Natural killer cell (primary cell): ENCODE measurements around the gene GPRC6A. TPM values are rescaled to one million over a fixed set of nuclear protein-coding genes. Genes with fewer than 3 reads are reported as not detected.

Experiments used
- ATAC-seq, 3 donors: fragments of 150-1000 bp in 2 of 3; fragments of 200-7000 bp in 1 of 3; cut with Tn5 transposase; 1 replicate in 1 of 3; 2 replicates in 2 of 3; pipeline ENCODE4 v1.10.0; 2021; ENCODE audit warnings: mild to moderate bottlenecking in 2 of 3, moderate library complexity in 2 of 3
- DNase-seq, 2 donors: peaks; one replicate each; pipeline versions ENCODE4 v3.0.0 to v3.0.0-alpha.2; 2013 to 2021; ENCODE audit warnings: mixed read lengths in 1 of 2
- H3K27ac ChIP-seq: one replicate; pipeline ENCODE4 v1.5.1; 2013; ENCODE audit warnings: mild to moderate bottlenecking, low read length
- H3K27me3 ChIP-seq: one replicate; pipeline ENCODE4 v1.6.1; 2013; ENCODE audit warnings: low read length; ENCODE audit not compliant: control insufficient read depth, insufficient read depth
- H3K36me3 ChIP-seq: one replicate; pipeline ENCODE4 v1.6.1; 2013; ENCODE audit warnings: low read length; ENCODE audit not compliant: control insufficient read depth, insufficient read depth
- H3K4me1 ChIP-seq: one replicate; pipeline ENCODE4 v1.6.1; 2013; ENCODE audit warnings: low read length; ENCODE audit not compliant: control insufficient read depth, insufficient read depth
- H3K4me3 ChIP-seq: one replicate; pipeline ENCODE4 v1.5.1; 2013; ENCODE audit warnings: low read length
- H3K9me3 ChIP-seq: one replicate; pipeline ENCODE4 v1.6.1; 2013; ENCODE audit warnings: low read length; ENCODE audit not compliant: control insufficient read depth, insufficient read depth
- H3K27ac Mint-ChIP-seq, 2 donors: one replicate each; pipeline ENCODE4 v1.8.0; 2022; ENCODE audit warnings: mild to moderate bottlenecking in 2 of 2, mixed read lengths in 2 of 2, moderate library complexity in 1 of 2
- H3K27me3 Mint-ChIP-seq, 2 donors: one replicate each; pipeline ENCODE4 v1.8.0; 2022; ENCODE audit warnings: low read depth in 2 of 2, mixed read lengths in 2 of 2
- H3K36me3 Mint-ChIP-seq: one replicate; pipeline ENCODE4 v1.8.0; 2022; ENCODE audit warnings: mixed read lengths
- H3K4me1 Mint-ChIP-seq, 2 donors: one replicate each; pipeline ENCODE4 v1.8.0; 2022; ENCODE audit warnings: mixed read lengths in 2 of 2
- H3K4me3 Mint-ChIP-seq: one replicate; pipeline ENCODE4 v1.8.0; 2022; ENCODE audit warnings: mild to moderate bottlenecking, moderate library complexity, mixed read lengths
- H3K9me3 Mint-ChIP-seq, 2 donors: one replicate each; pipeline ENCODE4 v1.8.0; 2022; ENCODE audit warnings: mixed read lengths in 2 of 2
- CTCF ChIP-seq: fragments of 200-600 bp; IDR thresholded peaks from one replicate; pipeline ENCODE4 v1.8.0; 2022; ENCODE audit warnings: antibody characterized with exemption
- WGBS: methylation state at CpG from one replicate; pipeline ENCODE4 v1.1.7; 2013; ENCODE audit warnings: missing lambda C conversion rate; ENCODE audit not compliant: insufficient coverage; 5-methylcytosine and 5-hydroxymethylcytosine counted together
- intact Hi-C: fragments of 100-400 bp; cut with micrococcal nuclease; formaldehyde crosslinking; loops from one replicate; pipeline ENCODE4 v1.14.2; 2022
- total RNA-seq, 4 donors: library from RNA; stranded (reverse); fragments of 120-200 nt in 1 of 4; gene quantifications; one replicate each; pipeline versions ENCODE4 v1.2.3 to v1.2.4, GENCODE V29; 2013 to 2022

GPRC6A gene
- total RNA-seq, 3 donors from 2014 or later (not counting 1 experiment from before 2014, with no cell fraction given), result not detected

GRCh38 chr6:116764961-116765841 is 63.7 kb downstream of the GPRC6A start, which contains the start of gene FAM162B:
Gene FAM162B (minus strand): TSS chr6:116765719. CDS start chr6:116765576, 143 bp downstream.
- Mint-ChIP-seq H3K36me3 (no peaks in the 10 kb centered on the region), H3K27ac (no peak within 1 kb of the TSS), H3K4me1 (peaks cover 0 to 9% of the 10 kb centered on the region in 2 donors), H3K9me3 (no peaks in the 10 kb centered on the region), H3K4me3 (peak within 1 kb of the TSS; percentile 49), H3K27me3 (peaks cover 30 to 36% of the 10 kb centered on the region in 2 donors)
- no peak for DNase-seq
- H3K27me3 ChIP-seq, result peaks cover 25% of the 10 kb centered on the region
- no peak within 1 kb of the TSS for H3K4me3 ChIP-seq
- H3K9me3 ChIP-seq, result no peaks in the 10 kb centered on the region
- H3K27ac ChIP-seq, result no peak within 1 kb of the TSS
- WGBS, result 1% methylated on average over 89 of the region's 89 CpGs
- intact Hi-C loops, result no loop called here
- peaks cover 8% of the 10 kb centered on the region for H3K4me1 ChIP-seq
- TF ChIP-seq CTCF, result no peak
- H3K36me3 ChIP-seq, result no peaks in the 10 kb centered on the region
- peak in 1 of 3 donors; percentile 18 for ATAC-seq

- DNase-seq (no peak), ATAC-seq (no peak)
- Mint-ChIP-seq H3K9me3 (no peaks in the 10 kb centered on the region), H3K4me3 (no peak overlapping the region), H3K27ac (no peak overlapping the region), H3K36me3 (no peaks in the 10 kb centered on the region), H3K27me3 (peaks cover 33 to 41% of the 10 kb centered on the region in 2 donors), H3K4me1 (peaks cover 0 to 9% of the 10 kb centered on the region in 2 donors)
- no peaks in the 10 kb centered on the region for H3K9me3 ChIP-seq
- no peak overlapping the region for H3K27ac ChIP-seq
- H3K36me3 ChIP-seq, result no peaks in the 10 kb centered on the region
- TF ChIP-seq CTCF, result no peak
- intact Hi-C loops, result no loop called here
- WGBS, result 51% methylated on average over 19 of the region's 19 CpGs
- H3K4me1 ChIP-seq, result peaks cover 8% of the 10 kb centered on the region
- no peak overlapping the region for H3K4me3 ChIP-seq
- peaks cover 25% of the 10 kb centered on the region for H3K27me3 ChIP-seq
These were observed 64.3 kb downstream of the GPRC6A start for GRCh38 chr6:116764629-116764960.

- intact Hi-C loops, result no loop called here
These were observed 64.8 kb downstream of the GPRC6A start for GRCh38 chr6:116763906-116764628.

More at GRCh38 chr6:116763906-116764628, 64.8 kb downstream of the GPRC6A start:
- no peaks in the 10 kb centered on the region for H3K36me3 ChIP-seq
- no peaks in the 10 kb centered on the region for H3K9me3 Mint-ChIP-seq
- 83% methylated on average over 8 of the region's 11 CpGs for WGBS
- H3K4me1 Mint-ChIP-seq, result peaks cover 0 to 9% of the 10 kb centered on the region in 2 donors
- TF ChIP-seq CTCF, result no peak
- H3K4me1 ChIP-seq, result peaks cover 8% of the 10 kb centered on the region
- H3K27me3 ChIP-seq, result peaks cover 25% of the 10 kb centered on the region
- peaks cover 32 to 43% of the 10 kb centered on the region in 2 donors for H3K27me3 Mint-ChIP-seq
- no peak overlapping the region for H3K27ac ChIP-seq
- no peak overlapping the region for H3K4me3 Mint-ChIP-seq
- no peaks in the 10 kb centered on the region for H3K36me3 Mint-ChIP-seq
- no peak for ATAC-seq
- H3K4me3 ChIP-seq, result no peak overlapping the region
- no peaks in the 10 kb centered on the region for H3K9me3 ChIP-seq
- H3K27ac Mint-ChIP-seq, result no peak overlapping the region
- no peak for DNase-seq
